Coronary artery (tissue), 2 donors: Measurements from ENCODE around the gene PTP4A1.

Source experiments
- DNase-seq: peaks from one replicate; pipeline ENCODE4 v3.0.0-alpha.2; 2017; ENCODE audit warnings: low spot score
- H3K27ac ChIP-seq, 2 donors: fragments of 200-600 bp; sonication (generic); one replicate each; pipeline ENCODE4 v1.5.1; 2016 to 2019
- H3K4me3 ChIP-seq: fragments of 200-600 bp; sonication (generic); 2 replicates; pipeline ENCODE4 v1.5.1; 2016; ENCODE audit warnings: mild to moderate bottlenecking, moderate library complexity
- TF ChIP-seq, protein P1 (sequence below): fragments of 200-600 bp; sonication (generic); IDR thresholded peaks from one replicate; pipeline ENCODE4 v1.5.1; 2019; ENCODE audit warnings: antibody characterized with exemption

PTP4A1 gene

DNA sequence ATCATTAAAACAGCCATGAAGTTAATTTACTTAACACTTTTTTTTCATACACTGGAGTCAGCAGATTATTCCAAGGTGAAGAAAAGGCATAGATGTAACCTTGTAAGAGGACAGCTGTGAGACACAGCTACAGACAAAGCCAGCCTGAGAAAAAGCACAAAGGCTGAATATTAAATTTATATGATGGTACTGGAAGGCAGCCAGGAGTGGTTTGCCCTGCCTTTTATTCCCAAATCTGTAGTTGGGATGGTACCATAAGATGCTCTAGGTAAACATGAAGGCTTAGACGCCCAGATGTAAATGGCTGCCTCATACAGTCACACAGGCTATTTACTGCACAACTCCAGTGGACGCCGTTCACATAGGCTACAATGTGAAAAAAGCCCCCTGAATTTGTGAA, 42.1 kb upstream of the PTP4A1 start:
- Histone ChIP-seq H3K4me3 (no peak overlapping the region), H3K27ac (no peak overlapping the region)
- TF ChIP-seq, protein P1, sequence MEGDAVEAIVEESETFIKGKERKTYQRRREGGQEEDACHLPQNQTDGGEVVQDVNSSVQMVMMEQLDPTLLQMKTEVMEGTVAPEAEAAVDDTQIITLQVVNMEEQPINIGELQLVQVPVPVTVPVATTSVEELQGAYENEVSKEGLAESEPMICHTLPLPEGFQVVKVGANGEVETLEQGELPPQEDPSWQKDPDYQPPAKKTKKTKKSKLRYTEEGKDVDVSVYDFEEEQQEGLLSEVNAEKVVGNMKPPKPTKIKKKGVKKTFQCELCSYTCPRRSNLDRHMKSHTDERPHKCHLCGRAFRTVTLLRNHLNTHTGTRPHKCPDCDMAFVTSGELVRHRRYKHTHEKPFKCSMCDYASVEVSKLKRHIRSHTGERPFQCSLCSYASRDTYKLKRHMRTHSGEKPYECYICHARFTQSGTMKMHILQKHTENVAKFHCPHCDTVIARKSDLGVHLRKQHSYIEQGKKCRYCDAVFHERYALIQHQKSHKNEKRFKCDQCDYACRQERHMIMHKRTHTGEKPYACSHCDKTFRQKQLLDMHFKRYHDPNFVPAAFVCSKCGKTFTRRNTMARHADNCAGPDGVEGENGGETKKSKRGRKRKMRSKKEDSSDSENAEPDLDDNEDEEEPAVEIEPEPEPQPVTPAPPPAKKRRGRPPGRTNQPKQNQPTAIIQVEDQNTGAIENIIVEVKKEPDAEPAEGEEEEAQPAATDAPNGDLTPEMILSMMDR, result no peak
- no peak for DNase-seq

DNA sequence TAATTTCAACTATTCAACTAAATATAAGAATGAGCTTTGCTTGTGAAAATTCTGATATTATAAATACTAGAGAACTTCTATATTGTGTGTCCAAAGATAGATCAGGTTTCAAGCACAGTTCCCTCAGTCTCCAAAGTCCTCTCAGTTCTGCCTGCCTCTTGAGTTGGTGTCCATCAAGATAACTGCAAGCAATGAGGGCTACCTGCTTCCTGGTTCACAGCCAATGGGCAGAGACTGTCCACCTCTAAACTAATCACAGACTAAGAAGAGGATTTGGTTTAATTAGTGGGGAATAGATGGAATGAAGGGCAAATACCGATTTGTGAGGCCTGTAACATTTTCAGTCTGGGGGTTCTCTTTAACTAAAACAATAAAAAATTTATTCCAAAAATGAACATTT, 41.3 kb upstream of the PTP4A1 start:
- DNase-seq, result no peak
- H3K27ac ChIP-seq, result no peak overlapping the region
- H3K4me3 ChIP-seq, result no peak overlapping the region
- TF ChIP-seq, protein P1, result no peak

DNA sequence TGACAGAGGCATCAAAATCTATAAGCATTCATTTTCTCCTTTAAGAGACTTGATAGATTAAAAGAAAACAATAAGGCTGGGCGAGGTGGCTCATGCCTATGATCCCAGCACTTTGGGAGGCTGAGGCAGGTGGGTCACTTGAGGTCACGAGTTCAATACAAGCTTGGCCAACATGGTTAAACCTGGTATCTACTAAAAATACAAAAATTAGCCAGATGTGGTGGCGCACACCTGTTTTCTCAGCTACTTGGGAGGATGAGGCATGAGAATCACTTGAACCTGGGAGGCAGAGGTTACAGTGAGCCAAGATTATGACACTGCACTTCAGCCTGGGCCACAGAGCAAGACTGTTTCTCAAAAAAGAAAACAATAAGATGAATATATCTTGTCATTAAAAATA, 39.3 kb upstream of the PTP4A1 start:
- H3K27ac ChIP-seq, result no peak overlapping the region
- TF ChIP-seq, protein P1, result no peak
- no peak for DNase-seq
- no peak overlapping the region for H3K4me3 ChIP-seq

DNA sequence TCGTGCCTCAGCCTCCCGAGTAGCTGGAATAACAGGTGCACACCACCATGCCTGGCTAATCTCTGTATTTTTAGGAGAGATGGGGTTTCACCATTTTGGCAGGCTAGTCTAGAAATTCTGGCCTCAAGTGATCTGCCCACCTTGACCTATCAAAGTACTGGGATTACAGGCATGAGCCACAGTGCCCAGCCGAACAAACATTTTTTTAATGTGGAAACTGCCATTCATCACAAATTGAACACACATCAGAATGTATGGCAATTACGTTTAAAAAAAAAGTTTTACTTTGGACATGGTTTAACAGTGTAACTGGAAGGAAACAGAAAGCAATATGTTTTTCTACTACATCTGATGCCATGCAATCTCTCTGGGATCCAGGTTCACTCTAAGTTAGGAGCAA, 38.3 kb upstream of the PTP4A1 start:
- H3K4me3 ChIP-seq, result no peak overlapping the region
- no peak overlapping the region for H3K27ac ChIP-seq
- DNase-seq, result no peak
- TF ChIP-seq, protein P1, result no peak

DNA sequence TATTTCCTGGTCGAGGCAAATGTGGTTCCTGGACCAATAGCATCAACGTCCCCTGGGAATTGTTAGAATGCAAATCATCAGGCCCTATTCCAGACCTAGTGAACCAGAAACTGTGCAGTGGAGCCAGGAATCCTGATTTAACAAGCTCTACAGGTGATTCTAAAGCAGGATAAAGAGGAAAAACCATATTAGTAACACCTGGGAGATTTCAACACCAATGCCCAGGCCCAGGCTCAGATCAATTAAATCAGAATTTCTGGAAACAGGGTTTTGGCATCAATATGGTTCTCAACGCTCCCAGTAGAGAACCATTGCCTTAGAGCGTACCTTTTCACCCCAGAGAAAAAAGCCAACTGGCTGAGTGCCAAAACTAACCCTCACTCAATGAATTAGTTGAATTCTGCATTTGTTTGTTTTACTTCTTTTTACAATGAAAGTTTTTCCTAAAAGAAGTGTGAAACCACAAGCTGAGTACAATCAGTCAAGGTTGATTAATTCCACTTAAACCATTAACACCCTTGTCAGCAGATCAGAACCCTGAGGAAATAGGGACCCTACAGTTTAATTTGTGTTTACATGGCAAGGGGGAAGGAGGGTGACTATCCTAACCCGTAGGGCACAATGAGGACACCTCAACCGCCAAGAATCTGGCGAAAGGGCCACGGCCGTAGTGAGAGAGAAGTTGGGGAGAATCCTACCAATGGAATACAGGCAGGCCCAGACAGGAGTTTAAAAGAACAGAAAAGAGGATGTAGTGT, 34.9 kb upstream of the PTP4A1 start:
- no peak overlapping the region for H3K4me3 ChIP-seq
- no peak overlapping the region for H3K27ac ChIP-seq
- no peak for DNase-seq
- TF ChIP-seq, protein P1, result no peak

DNA sequence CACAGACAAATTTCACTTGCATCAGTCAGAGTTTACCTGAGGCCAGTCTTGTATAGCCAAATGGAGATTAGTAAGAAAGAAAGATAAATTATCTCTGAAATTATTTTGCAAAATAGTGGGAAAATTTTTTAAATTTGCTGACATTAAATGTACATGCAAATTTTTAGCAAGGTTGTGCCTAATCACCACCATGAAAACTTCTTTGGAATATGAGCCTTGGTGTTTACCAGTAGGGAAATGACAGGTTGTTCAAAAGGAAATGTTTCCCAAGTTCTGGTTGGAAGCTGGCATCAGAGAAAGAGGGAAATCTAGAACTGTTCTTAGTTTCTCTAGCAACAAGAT, 34.4 kb upstream of the PTP4A1 start:
- Histone ChIP-seq H3K27ac (no peak overlapping the region), H3K4me3 (no peak overlapping the region)
- TF ChIP-seq, protein P1, result no peak
- no peak for DNase-seq

DNA sequence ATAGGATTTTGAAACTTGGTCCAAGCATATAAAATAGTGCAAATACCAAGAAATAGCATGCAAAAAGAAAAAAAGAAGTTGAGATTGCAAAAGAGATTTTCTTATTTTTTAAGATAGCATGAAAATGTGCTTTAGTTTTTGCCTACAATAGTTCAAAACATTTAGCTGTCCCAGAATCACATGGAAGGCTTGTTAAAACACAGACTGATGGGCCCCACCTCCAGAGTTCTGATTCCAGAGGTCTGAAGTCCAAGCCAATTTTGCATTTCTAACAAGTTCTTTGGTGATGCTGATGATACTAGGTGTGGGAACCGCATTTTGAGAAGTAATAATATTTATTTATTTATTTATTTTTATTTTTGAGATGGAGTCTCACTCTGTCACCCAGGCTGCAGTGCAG, 33.7 kb upstream of the PTP4A1 start:
- TF ChIP-seq, protein P1, result no peak
- no peak for DNase-seq
- H3K27ac ChIP-seq, result no peak overlapping the region

More for the DNA sequence above, 33.7 kb upstream of the PTP4A1 start:
- H3K4me3 ChIP-seq, result no peak overlapping the region
